Astrocyte of the cerebellum (primary cell): ENCODE results near the gene TET1.
A peak's percentile ranks its signal among the peaks of the same experiment; 100 is the strongest.

Source experiments
- DNase-seq: peaks from one replicate; pipeline ENCODE4 v3.0.0-alpha.2; 2011; ENCODE audit warnings: low read depth
- H3K4me3 ChIP-seq: 2 replicates; pipeline ENCODE4 v1.5.1; 2011; ENCODE audit warnings: mild to moderate bottlenecking, low read depth, low read length, moderate library complexity
- in situ Hi-C: cut with HindIII; loops from 2 replicates; pipeline ENCODE4 v1.10.0; 2017; ENCODE audit warnings: low sequenced_read_pairs
- TF ChIP-seq, protein P1 (sequence below): IDR thresholded peaks from 2 replicates; pipeline ENCODE4 v1.5.1; 2012; ENCODE audit warnings: low read length, low read depth, moderate library complexity, mild to moderate bottlenecking; ENCODE audit errors: missing control alignments

Gene TET1

GRCh38 chr10:68559251-68559650, 886 bp upstream of the TET1 start:
- no peak for DNase-seq
- in situ Hi-C loops, result loop anchor here (25.0 kb wide), 1 partner anchor 178 kb away; no protein-coding TSS in a partner anchor
- no peak overlapping the region for H3K4me3 ChIP-seq
- TF ChIP-seq, protein P1, sequence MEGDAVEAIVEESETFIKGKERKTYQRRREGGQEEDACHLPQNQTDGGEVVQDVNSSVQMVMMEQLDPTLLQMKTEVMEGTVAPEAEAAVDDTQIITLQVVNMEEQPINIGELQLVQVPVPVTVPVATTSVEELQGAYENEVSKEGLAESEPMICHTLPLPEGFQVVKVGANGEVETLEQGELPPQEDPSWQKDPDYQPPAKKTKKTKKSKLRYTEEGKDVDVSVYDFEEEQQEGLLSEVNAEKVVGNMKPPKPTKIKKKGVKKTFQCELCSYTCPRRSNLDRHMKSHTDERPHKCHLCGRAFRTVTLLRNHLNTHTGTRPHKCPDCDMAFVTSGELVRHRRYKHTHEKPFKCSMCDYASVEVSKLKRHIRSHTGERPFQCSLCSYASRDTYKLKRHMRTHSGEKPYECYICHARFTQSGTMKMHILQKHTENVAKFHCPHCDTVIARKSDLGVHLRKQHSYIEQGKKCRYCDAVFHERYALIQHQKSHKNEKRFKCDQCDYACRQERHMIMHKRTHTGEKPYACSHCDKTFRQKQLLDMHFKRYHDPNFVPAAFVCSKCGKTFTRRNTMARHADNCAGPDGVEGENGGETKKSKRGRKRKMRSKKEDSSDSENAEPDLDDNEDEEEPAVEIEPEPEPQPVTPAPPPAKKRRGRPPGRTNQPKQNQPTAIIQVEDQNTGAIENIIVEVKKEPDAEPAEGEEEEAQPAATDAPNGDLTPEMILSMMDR, result no peak

GRCh38 chr10:68559841-68560185, 324 bp upstream of the TET1 start:
- in situ Hi-C loops, result loop anchor here (25.0 kb wide), 1 partner anchor 177 kb away; no protein-coding TSS in a partner anchor
- TF ChIP-seq, protein P1, result no peak
- DNase-seq, result no peak
- peak overlapping the region; percentile 92 for H3K4me3 ChIP-seq

DNA sequence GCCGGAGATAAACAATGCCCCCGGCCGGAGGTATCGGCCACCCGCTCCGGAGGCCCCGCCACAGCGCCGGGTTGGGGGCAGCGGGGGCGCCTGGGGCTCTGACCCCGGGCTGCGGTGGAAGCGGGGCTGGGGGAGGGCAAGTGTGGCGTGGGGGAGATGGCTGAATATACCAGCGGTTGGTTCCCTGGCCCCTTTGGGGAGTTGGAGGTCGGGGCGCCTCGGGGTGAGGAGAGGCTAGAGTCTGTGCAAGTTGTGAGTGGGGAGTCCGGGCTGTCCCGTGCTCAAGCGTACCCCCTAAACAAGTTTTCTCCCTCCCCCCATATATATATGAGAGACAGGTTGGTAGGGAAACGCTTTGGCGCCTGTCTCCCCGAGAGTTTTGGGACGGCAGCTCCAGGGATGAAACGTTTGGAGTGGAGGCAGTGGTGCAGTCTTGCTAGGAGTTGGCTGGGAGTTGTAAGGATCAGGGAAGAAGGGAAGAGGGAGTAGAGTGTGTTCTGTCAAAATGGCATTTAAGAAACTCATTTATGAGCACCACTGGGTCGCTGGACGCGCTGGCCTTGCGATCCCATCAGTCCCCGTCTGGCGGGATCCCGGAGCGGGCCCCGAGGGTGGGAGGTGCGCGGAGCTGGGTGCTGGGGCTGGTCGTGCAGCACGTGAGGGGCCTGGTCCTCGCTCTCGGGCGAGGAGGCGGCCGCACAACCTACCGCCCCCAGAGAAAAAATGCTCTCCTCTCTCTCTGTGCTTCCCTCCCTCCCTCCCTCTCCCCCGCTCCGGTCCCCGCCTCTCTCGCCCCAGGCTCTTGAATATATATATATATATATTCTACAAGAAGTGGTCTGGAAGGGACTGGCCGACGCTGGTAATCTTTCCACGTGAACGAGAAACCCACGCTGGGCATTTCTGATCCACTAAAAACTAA, 1.1 kb downstream of the TET1 start:
- in situ Hi-C loops, result loop anchor here (25.0 kb wide), 1 partner anchor 176 kb away; no protein-coding TSS in a partner anchor
- TF ChIP-seq, protein P1, result no peak
- DNase-seq, result no peak
- H3K4me3 ChIP-seq, result peak overlapping the region; percentile 92

GRCh38 chr10:68561865-68562649, 1.9 kb downstream of the TET1 start:
- H3K4me3 ChIP-seq, result peak overlapping the region; percentile 92
- in situ Hi-C loops, result loop anchor here (25.0 kb wide), 1 partner anchor 175 kb away; no protein-coding TSS in a partner anchor
- DNase-seq, result no peak
- TF ChIP-seq, protein P1, result no peak

DNA sequence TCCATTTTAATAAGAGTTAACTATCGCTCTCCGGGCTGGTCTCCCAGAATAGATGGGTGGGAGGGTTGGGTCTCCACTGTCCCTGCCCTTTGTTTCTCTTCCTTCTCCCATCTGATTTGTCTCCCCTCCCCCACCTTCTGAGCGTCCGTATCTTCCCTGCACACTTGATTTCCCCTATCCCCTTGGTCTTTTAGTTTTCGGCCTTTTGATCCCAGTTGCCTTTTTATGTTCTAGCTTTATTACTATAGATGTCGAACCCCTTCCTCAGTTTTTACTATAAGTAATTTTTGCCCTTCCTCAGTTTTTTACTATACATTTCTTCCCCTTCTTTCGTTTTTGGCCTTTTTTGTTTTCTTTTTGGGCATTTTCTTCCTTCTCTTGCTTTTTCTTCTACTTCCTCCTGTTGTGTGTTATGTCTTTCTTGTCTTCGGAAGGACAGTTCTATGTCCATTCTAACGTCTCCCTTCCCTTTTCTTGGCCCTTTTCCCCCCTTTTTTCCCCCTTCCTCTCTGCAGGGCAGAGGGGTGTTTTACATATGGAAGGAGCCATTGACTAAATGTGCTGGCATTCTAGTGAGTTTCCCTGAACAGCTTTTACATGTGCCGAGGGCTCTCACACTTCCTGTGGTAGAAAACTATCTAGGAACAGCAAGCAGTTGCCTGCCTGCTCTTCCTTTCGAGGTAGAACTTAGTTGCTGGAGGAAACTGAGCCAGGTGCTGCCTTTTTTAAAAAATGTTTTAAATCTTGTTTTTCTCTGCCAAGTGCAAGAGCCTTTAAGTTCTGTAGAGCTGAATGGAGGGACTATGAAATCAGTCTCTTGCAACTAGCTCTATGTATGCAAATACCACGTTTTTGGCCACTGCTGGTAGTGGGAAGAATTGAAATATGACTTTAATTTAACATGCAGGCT, 2.8 kb downstream of the TET1 start:
- no peak for DNase-seq
- TF ChIP-seq, protein P1, result no peak
- in situ Hi-C loops, result loop anchor here (25.0 kb wide), 1 partner anchor 174 kb away; no protein-coding TSS in a partner anchor
- peak overlapping the region; percentile 92 for H3K4me3 ChIP-seq
